Measurements from ENCODE around the gene LAPTM5.

LAPTM5 gene

DNA sequence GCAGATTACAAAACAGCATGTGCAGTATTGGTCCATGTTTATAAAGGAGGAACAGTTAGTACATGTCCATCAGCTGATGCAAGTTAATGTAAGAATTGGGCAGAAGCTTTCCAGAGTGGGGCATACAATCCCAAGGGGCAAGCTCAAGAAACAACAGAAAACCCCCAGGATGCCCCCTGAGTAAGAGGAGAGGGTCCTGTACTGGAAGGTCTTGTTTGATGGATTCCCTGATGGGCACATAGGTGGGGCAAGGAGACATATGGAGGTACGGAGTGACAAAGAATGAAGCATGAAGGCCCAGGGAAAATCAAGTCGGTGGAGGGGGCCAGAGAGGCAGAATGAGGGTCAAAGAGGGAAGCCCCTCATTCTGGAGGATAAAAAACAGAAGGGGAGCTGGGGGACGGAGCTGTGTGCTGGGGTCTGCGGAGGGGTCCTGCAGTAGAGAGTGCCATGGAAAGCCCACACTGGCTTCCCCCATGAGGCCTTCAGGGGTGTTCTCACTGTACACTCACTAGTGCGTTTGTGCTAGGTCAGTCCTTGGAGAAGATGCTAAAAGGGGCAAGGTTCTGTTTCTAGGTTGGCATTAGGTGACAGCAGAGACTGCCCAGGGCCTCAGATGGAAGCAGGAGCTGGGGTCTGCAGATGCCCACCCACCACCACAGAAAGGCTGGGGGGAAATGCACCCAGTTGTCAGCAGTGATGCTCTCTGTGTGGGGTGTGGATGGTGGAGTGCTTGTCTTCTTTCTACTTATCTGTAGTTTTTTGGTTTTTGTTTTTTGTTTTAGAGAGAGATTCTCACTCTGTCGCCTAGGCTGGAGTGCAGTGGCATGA is 21.7 kb downstream of the LAPTM5 start:
- no peaks in the 10 kb centered on the region for H3K36me3 ChIP-seq (ENCODE audit: insufficient read depth, low read length)

DNA sequence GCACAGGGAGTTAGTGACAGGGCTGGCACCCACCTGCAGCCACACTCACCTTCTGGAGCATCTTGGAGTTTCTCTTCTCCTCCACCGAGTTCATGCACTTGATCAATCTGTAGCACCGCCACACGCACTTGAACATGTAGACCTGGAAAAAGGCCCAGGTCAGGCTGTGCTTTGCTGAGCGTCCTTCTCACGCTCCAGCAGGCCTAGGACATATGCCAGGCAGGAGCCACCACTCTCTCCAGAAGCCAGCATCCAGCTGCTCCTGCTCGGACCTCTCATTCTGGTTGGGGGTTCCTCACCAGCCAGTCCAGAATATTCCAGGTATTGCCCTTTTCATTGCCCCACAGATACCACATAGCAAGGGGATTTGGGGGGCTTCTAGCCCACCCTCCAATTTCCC is 22.4 kb downstream of the LAPTM5 start:
- no peaks in the 10 kb centered on the region for H3K36me3 ChIP-seq (ENCODE audit: insufficient read depth, low read length)
- no peaks in the 10 kb centered on the region for H3K27me3 ChIP-seq (ENCODE audit: control insufficient read depth in 1 of 2, insufficient read depth in 2 of 2, low read length in 2 of 2)
- H3K4me1 ChIP-seq (ENCODE audit: insufficient read depth, low read length): no peaks in the 10 kb centered on the region
- H3K9ac ChIP-seq (ENCODE audit: low read length): no peak overlapping the region
- no peak overlapping the region for H3K4me3 ChIP-seq (ENCODE audit: low read depth in 1 of 2, low read length in 2 of 2)
- H3K9me3 ChIP-seq (ENCODE audit: low read length): no peaks in the 10 kb centered on the region
- H3K27ac ChIP-seq (ENCODE audit: low read depth, low read length): no peak overlapping the region

More for the DNA sequence above, 21.7 kb downstream of the LAPTM5 start:
- no peaks in the 10 kb centered on the region for H3K27me3 ChIP-seq (ENCODE audit: control insufficient read depth in 1 of 2, insufficient read depth in 2 of 2, low read length in 2 of 2)
- H3K9ac ChIP-seq (ENCODE audit: low read length): no peak overlapping the region
- no peak overlapping the region for H3K4me3 ChIP-seq (ENCODE audit: low read depth in 1 of 2, low read length in 2 of 2)
- H3K4me1 ChIP-seq (ENCODE audit: insufficient read depth, low read length): no peaks in the 10 kb centered on the region
- H3K27ac ChIP-seq (ENCODE audit: low read depth, low read length): no peak overlapping the region
- H3K9me3 ChIP-seq (ENCODE audit: low read length): no peaks in the 10 kb centered on the region

DNA sequence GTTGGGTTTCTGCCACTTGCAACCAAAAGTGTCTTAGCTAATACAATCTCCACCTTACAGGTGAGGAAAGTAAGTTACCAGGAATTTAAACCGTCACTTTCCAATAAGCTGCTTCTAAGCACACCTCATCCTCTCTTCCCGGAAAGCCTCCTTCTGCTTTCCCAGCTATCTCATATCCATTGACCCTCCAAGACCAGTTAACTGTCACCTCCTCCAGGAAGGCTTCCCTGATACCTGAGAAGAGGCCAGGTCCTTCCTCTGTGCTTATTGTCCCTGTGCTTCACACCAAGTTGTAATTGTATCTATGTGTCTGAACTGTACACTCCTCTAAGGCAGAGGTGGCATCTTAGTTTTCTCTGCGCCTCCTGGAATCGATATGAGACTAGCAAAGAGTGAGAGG is 23.0 kb downstream of the LAPTM5 start:
- Histone ChIP-seq H3K4me1 (ENCODE audit: insufficient read depth, low read length) (no peaks in the 10 kb centered on the region), H3K4me3 (ENCODE audit: low read depth in 1 of 2, low read length in 2 of 2) (no peak overlapping the region), H3K27ac (ENCODE audit: low read depth, low read length) (no peak overlapping the region), H3K9ac (ENCODE audit: low read length) (no peak overlapping the region), H3K9me3 (ENCODE audit: low read length) (no peaks in the 10 kb centered on the region), H3K27me3 (ENCODE audit: control insufficient read depth in 1 of 2, insufficient read depth in 2 of 2, low read length in 2 of 2) (no peaks in the 10 kb centered on the region), H3K36me3 (ENCODE audit: insufficient read depth, low read length) (no peaks in the 10 kb centered on the region)

DNA sequence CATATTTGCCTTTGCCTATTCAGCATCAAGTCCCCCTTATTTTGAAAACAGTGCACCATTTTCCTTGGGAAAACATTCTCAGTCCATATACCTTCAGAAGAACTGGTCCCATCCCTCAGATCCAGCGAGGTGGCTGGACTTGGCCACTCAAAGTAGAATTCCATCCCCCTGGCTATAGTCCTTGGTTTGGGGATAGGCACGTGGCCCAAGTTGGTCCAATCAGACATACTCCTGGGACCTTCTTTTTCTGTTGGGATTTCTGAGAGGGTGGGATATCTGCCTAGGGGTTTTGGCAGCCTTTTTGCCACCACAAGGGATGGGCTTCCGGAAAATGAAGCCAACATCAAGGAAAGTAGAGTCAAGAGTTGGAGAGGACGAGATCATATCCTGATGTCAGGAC is 23.5 kb downstream of the LAPTM5 start:
- Histone ChIP-seq H3K9me3 (ENCODE audit: low read length) (no peaks in the 10 kb centered on the region), H3K27ac (ENCODE audit: low read depth, low read length) (no peak overlapping the region), H3K27me3 (ENCODE audit: control insufficient read depth in 1 of 2, insufficient read depth in 2 of 2, low read length in 2 of 2) (no peaks in the 10 kb centered on the region), H3K9ac (ENCODE audit: low read length) (no peak overlapping the region), H3K36me3 (ENCODE audit: insufficient read depth, low read length) (no peaks in the 10 kb centered on the region), H3K4me3 (ENCODE audit: low read depth in 1 of 2, low read length in 2 of 2) (no peak overlapping the region), H3K4me1 (ENCODE audit: insufficient read depth, low read length) (no peaks in the 10 kb centered on the region)

DNA sequence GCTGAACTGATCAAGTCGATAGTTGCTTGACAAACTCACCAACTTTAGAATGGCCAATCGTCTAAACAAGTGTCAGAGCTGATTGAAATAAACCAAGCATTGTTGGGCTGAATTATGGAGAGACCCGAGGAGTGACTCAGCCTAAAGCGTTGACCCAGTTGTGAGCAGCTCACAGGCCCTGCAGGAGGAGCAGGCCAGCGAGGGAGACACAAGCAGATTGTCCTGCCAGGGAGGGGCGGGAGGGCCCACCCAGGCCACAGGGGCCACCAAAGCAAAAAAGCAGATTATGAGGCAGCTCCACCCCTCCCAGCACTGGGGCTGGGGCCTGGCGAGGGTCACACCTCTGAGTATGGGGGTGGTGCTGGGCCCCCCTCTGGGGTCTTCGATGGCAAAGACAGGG is 24.1 kb downstream of the LAPTM5 start:
- H3K4me1 ChIP-seq (ENCODE audit: insufficient read depth, low read length): no peaks in the 10 kb centered on the region
- H3K36me3 ChIP-seq (ENCODE audit: insufficient read depth, low read length): no peaks in the 10 kb centered on the region
- no peaks in the 10 kb centered on the region for H3K9me3 ChIP-seq (ENCODE audit: low read length)
- no peak overlapping the region for H3K9ac ChIP-seq (ENCODE audit: low read length)
- H3K27ac ChIP-seq (ENCODE audit: low read depth, low read length): no peak overlapping the region
- H3K27me3 ChIP-seq (ENCODE audit: control insufficient read depth in 1 of 2, insufficient read depth in 2 of 2, low read length in 2 of 2): no peaks in the 10 kb centered on the region
- H3K4me3 ChIP-seq (ENCODE audit: low read depth in 1 of 2, low read length in 2 of 2): no peak overlapping the region

DNA sequence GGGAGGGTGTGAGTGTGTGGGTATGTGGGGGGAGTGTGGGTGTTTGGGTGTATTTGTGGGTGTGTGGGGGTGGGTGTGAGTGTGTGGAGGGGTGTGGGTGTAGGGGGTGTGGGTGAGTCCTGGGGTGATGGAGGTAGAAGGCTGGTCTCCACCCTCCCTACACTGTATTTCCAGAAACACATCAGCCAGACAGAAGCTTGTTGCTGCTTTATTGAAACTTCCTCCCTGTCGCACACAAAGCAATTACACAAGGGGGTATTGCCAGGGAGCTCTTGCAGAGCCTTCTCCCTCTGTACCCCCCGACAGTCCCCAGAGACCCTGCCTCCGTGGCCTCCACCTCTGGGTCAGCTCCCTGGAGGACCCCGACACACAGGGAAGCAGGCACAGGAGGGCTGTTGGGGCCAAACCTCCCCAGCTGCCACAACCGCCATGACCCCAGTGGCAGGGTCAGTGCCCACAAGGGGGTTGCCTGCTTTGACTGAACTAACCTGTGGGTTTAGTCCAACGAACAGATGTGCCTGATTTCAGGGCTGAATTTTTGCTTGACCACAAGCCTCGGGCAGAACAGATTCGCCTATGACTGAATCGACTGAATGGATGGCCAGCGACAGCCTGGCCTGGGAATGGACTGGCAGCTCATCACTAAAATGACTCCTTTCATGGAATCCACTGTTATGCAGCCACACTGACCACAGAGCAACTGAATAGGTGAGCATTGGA is 25.1 kb downstream of the LAPTM5 start:
- H3K27me3 ChIP-seq (ENCODE audit: control insufficient read depth in 1 of 2, insufficient read depth in 2 of 2, low read length in 2 of 2): no peaks in the 10 kb centered on the region
- H3K4me3 ChIP-seq (ENCODE audit: low read depth in 1 of 2, low read length in 2 of 2): no peak overlapping the region
- H3K9ac ChIP-seq (ENCODE audit: low read length): no peak overlapping the region
- no peaks in the 10 kb centered on the region for H3K4me1 ChIP-seq (ENCODE audit: insufficient read depth, low read length)
- no peak overlapping the region for H3K27ac ChIP-seq (ENCODE audit: low read depth, low read length)
- no peaks in the 10 kb centered on the region for H3K9me3 ChIP-seq (ENCODE audit: low read length)
- H3K36me3 ChIP-seq (ENCODE audit: insufficient read depth, low read length): no peaks in the 10 kb centered on the region

DNA sequence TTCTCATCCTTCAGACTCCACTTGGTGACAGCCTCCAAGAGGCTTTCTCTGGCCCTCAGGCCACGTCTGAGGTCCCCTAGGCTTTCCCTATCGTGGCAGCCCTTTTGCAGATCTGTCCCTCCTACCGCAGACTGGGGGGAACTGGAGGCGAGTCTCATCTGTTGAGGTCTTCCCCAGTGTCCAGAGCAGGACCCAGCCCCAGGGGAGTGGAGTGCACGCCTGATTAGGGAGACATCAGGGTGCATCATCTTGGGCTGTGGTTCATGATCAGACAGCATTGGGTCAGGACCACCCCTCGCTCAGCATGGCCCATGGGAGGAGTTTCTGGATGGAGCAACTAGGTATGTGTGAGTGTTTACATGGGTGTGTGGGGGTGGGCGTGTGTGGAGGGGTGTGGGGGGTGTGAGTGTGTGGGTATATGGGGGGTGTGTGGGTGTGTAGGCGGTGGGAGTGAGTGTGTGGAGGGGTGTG is 25.7 kb downstream of the LAPTM5 start:
- H3K9me3 ChIP-seq (ENCODE audit: low read length): no peaks in the 10 kb centered on the region
- no peak overlapping the region for H3K4me3 ChIP-seq (ENCODE audit: low read depth in 1 of 2, low read length in 2 of 2)
- no peaks in the 10 kb centered on the region for H3K4me1 ChIP-seq (ENCODE audit: insufficient read depth, low read length)
- no peaks in the 10 kb centered on the region for H3K27me3 ChIP-seq (ENCODE audit: control insufficient read depth in 1 of 2, insufficient read depth in 2 of 2, low read length in 2 of 2)
- no peak overlapping the region for H3K9ac ChIP-seq (ENCODE audit: low read length)
- H3K27ac ChIP-seq (ENCODE audit: low read depth, low read length): no peak overlapping the region
- no peaks in the 10 kb centered on the region for H3K36me3 ChIP-seq (ENCODE audit: insufficient read depth, low read length)

DNA sequence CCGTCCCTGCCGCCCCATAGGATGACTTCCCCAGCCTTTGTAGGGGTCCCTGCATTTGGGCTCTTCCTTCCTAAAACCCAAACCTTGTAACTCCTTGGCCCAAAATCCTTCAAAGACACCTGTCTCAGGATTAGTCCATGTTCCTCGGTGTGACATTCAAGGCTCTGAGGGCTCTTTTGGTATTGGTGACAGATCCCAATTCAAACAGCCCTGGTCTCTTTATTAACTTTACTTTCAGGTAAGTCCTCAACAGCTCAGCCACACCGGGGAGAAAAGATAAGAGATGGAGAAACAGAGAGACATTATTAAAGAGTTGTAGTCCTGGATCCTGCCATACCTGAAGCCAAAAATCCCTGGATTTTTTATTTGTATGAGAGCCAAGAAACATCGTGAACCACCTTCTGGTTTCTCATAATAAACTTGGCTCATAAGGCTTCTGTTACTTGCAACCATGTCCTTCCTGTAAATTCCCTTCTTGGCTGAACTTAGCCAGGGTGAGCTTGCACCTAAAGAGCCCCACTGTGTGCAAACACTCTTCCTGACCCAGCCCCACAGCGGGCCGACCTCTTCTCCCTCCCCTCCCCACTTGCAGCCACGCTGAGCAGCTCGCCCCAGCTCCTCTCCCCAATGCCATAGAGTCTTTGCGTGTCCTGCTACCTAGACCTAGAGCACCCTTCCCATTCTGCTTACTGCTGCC is 26.3 kb downstream of the LAPTM5 start:
- H3K4me3 ChIP-seq (ENCODE audit: low read depth in 1 of 2, low read length in 2 of 2): no peak overlapping the region
- H3K27ac ChIP-seq (ENCODE audit: low read depth, low read length): no peak overlapping the region
- no peaks in the 10 kb centered on the region for H3K36me3 ChIP-seq (ENCODE audit: insufficient read depth, low read length)
- H3K4me1 ChIP-seq (ENCODE audit: insufficient read depth, low read length): no peaks in the 10 kb centered on the region
- H3K9ac ChIP-seq (ENCODE audit: low read length): no peak overlapping the region
- H3K27me3 ChIP-seq (ENCODE audit: control insufficient read depth in 1 of 2, insufficient read depth in 2 of 2, low read length in 2 of 2): no peaks in the 10 kb centered on the region
- H3K9me3 ChIP-seq (ENCODE audit: low read length): no peaks in the 10 kb centered on the region

DNA sequence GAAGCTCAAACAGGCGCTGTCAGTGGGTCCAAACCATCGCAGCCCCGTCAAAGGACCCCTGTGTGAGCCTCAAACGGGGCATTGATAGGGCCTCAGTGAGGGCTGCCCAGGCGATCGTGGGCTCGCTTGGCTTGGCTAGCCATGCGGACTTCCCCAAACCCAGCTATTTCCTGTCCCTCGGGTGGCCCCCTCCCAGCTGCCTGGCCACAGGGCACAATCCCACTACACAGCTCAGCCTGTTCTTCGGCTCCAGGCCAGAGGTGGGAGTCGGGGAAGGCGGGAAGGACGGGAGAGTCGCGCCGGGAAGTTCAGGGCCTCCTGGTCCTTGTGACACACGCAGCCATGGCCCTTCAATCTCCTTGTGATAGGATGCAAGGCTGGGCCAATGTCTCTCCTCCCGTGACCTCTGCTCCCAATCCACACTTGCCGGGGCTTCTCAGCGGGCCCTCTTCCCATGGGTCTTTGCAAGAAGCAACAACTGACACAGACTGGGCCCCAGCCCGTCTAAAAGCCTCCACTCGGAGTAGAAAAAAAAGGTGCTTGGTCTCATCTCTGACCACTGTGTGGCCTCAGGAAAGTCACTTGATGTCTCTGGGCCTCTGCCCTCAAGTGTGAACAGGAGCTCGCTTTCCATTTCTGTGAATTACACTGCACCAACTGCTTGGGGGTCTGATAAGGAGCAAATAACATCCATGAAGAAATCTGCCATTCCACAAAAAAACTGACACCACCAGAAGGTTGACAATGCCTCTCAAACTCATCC is 27.0 kb downstream of the LAPTM5 start:
- Histone ChIP-seq H3K4me3 (ENCODE audit: low read depth in 1 of 2, low read length in 2 of 2) (no peak overlapping the region), H3K27ac (ENCODE audit: low read depth, low read length) (no peak overlapping the region), H3K27me3 (ENCODE audit: control insufficient read depth in 1 of 2, insufficient read depth in 2 of 2, low read length in 2 of 2) (no peaks in the 10 kb centered on the region), H3K36me3 (ENCODE audit: insufficient read depth, low read length) (no peaks in the 10 kb centered on the region), H3K9ac (ENCODE audit: low read length) (no peak overlapping the region), H3K4me1 (ENCODE audit: insufficient read depth, low read length) (no peaks in the 10 kb centered on the region), H3K9me3 (ENCODE audit: low read length) (no peaks in the 10 kb centered on the region)

DNA sequence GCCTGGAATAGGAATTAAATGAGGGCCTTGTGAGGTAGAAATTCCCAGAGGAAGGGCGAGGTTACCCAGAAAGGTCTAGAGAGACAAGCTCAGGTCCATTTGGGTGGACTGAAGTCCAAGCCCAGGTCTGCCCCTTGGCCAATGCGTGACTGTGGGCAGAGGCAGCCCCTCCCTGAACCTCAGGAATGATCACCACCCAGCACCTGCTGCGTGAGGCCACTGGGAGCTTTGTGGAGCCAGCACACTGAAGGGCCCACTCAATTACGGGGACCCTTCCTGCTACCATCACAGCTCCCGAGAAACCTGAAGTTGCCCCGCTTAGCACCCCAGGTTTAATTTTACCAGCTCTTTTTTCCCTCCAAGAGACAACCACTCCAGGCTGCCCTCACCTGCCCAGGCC is 27.7 kb downstream of the LAPTM5 start:
- Histone ChIP-seq H3K4me3 (ENCODE audit: low read depth in 1 of 2, low read length in 2 of 2) (no peak overlapping the region), H3K27me3 (ENCODE audit: control insufficient read depth in 1 of 2, insufficient read depth in 2 of 2, low read length in 2 of 2) (no peaks in the 10 kb centered on the region), H3K4me1 (ENCODE audit: insufficient read depth, low read length) (no peaks in the 10 kb centered on the region), H3K9ac (ENCODE audit: low read length) (no peak overlapping the region), H3K36me3 (ENCODE audit: insufficient read depth, low read length) (no peaks in the 10 kb centered on the region), H3K9me3 (ENCODE audit: low read length) (no peaks in the 10 kb centered on the region), H3K27ac (ENCODE audit: low read depth, low read length) (no peak overlapping the region)
